ENCODE measurements around the gene UBA5.

Gene UBA5

GRCh38 chr3:132645058-132645457, 15.1 kb upstream of the UBA5 start:
- no peak overlapping the region for H3K4me3 ChIP-seq (ENCODE audit: low read depth, low read length)
- no peak for DNase-seq (ENCODE audit: low read depth)
- TF ChIP-seq, protein P1, sequence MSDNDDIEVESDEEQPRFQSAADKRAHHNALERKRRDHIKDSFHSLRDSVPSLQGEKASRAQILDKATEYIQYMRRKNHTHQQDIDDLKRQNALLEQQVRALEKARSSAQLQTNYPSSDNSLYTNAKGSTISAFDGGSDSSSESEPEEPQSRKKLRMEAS (IDR thresholded peaks at IDR 0.05; ENCODE audit: low read depth, low read length) = no peak
- TF ChIP-seq POLR2A (IDR thresholded peaks at IDR 0.05; ENCODE audit: extremely low read depth, insufficient read length) (no peak), MYC (IDR thresholded peaks at IDR 0.05; ENCODE audit: low read depth, low read length) (no peak)
- TF ChIP-seq, protein P2, sequence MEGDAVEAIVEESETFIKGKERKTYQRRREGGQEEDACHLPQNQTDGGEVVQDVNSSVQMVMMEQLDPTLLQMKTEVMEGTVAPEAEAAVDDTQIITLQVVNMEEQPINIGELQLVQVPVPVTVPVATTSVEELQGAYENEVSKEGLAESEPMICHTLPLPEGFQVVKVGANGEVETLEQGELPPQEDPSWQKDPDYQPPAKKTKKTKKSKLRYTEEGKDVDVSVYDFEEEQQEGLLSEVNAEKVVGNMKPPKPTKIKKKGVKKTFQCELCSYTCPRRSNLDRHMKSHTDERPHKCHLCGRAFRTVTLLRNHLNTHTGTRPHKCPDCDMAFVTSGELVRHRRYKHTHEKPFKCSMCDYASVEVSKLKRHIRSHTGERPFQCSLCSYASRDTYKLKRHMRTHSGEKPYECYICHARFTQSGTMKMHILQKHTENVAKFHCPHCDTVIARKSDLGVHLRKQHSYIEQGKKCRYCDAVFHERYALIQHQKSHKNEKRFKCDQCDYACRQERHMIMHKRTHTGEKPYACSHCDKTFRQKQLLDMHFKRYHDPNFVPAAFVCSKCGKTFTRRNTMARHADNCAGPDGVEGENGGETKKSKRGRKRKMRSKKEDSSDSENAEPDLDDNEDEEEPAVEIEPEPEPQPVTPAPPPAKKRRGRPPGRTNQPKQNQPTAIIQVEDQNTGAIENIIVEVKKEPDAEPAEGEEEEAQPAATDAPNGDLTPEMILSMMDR (IDR thresholded peaks at IDR 0.05; ENCODE audit: low read depth, low read length) = no peak

GRCh38 chr3:132650153-132650552, 10.0 kb upstream of the UBA5 start:
- H3K4me3 ChIP-seq (ENCODE audit: low read depth, low read length) = no peak overlapping the region
- no peak for DNase-seq (ENCODE audit: low read depth)
- TF ChIP-seq, protein P1 (IDR thresholded peaks at IDR 0.05; ENCODE audit: low read depth, low read length) = no peak
- no peak for TF ChIP-seq MYC (IDR thresholded peaks at IDR 0.05; ENCODE audit: low read depth, low read length)
- no peak for TF ChIP-seq POLR2A (IDR thresholded peaks at IDR 0.05; ENCODE audit: extremely low read depth, insufficient read length)
- TF ChIP-seq, protein P2 (IDR thresholded peaks at IDR 0.05; ENCODE audit: low read depth, low read length) = no peak

GRCh38 chr3:132652640-132653270, 7.4 kb upstream of the UBA5 start:
- TF ChIP-seq, protein P1 (IDR thresholded peaks at IDR 0.05; ENCODE audit: low read depth, low read length) = no peak
- TF ChIP-seq, protein P2 (IDR thresholded peaks at IDR 0.05; ENCODE audit: low read depth, low read length) = no peak
- DNase-seq (ENCODE audit: low read depth) = no peak
- H3K4me3 ChIP-seq (ENCODE audit: low read depth, low read length) = no peak overlapping the region

DNA sequence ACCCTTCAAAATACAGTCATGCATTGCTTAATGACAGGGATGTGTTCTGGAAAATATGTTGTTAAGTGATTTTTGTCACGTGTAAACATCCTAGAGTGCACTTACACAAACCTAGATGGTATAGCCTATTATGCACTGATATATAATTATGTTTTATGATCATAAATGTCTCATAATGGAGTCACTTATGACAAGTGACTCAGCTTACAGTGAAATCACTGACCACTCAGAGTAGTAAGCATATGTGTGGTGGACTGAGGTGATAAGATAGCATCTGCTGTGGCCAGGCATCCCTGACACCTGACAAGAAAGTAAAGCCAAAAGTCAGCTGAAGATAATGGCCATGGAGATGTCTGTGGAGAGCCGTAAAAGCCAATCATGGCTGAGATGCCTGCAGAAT, 5.9 kb upstream of the UBA5 start:
- TF ChIP-seq, protein P1 (IDR thresholded peaks at IDR 0.05; ENCODE audit: low read depth, low read length) = no peak
- TF ChIP-seq MYC (IDR thresholded peaks at IDR 0.05; ENCODE audit: low read depth, low read length) = no peak
- TF ChIP-seq, protein P2 (IDR thresholded peaks at IDR 0.05; ENCODE audit: low read depth, low read length) = no peak
- no peak for TF ChIP-seq POLR2A (IDR thresholded peaks at IDR 0.05; ENCODE audit: extremely low read depth, insufficient read length)
- DNase-seq (ENCODE audit: low read depth) = no peak
- no peak overlapping the region for H3K4me3 ChIP-seq (ENCODE audit: low read depth, low read length)

GRCh38 chr3:132654721-132655120, 5.4 kb upstream of the UBA5 start:
- DNase-seq (ENCODE audit: low read depth) = no peak
- TF ChIP-seq, protein P1 (IDR thresholded peaks at IDR 0.05; ENCODE audit: low read depth, low read length) = no peak
- TF ChIP-seq, protein P2 (IDR thresholded peaks at IDR 0.05; ENCODE audit: low read depth, low read length) = no peak
- H3K4me3 ChIP-seq (ENCODE audit: low read depth, low read length) = no peak overlapping the region

GRCh38 chr3:132655471-132655870, 4.7 kb upstream of the UBA5 start:
- no peak for DNase-seq (ENCODE audit: low read depth)
- no peak overlapping the region for H3K4me3 ChIP-seq (ENCODE audit: low read depth, low read length)
- no peak for TF ChIP-seq POLR2A (IDR thresholded peaks at IDR 0.05; ENCODE audit: extremely low read depth, insufficient read length)
- TF ChIP-seq, protein P2 (IDR thresholded peaks at IDR 0.05; ENCODE audit: low read depth, low read length) = no peak
- TF ChIP-seq, protein P1 (IDR thresholded peaks at IDR 0.05; ENCODE audit: low read depth, low read length) = no peak
- no peak for TF ChIP-seq MYC (IDR thresholded peaks at IDR 0.05; ENCODE audit: low read depth, low read length)
